ENCODE results near the gene SUGT1.
"Not testable (repeated sequence)": the region's sequence is repeated elsewhere in the genome, so short reads cannot be mapped to it uniquely, and the experiment has no call there.

The SUGT1 gene

DNA sequence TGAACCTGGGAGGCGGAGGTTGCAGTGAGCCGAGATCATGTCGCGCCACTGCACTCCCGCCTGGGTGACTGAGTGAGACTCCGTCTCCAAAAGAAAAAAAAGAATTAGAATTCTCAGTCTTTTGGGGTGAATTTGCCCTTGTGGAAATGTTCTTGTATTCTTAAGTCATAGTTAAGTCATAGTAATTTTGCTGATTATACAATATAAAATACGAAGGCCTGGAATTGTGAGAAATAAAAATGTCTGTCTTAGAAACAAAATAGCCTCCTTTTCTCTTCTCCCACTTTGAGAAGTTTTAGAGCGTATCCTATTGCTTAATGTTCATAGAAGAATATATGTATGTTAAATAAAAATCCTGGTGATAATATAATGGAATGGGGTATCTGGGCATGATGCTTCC is 18.1 kb downstream of the SUGT1 start:
- no peak for DNase-seq

DNA sequence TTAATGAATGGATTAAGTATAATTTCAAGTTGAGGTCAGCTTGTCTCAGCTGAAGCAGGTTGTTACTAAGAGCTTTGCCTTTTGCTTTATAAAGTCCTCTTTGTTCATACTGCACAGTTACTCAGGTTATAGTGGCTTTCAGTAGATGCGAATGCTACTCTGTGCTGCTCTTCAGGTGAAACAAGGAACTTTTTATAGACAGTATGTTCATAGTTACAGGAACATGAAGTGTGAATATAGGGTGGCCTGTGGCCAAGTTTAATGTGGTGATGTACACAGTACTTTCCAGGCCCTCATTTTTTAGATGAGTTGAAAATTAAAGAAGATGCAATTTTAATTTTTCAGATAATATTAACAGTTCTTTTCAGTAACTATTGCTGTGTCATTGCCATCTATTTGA is 20.8 kb downstream of the SUGT1 start:
- DNase-seq: no peak

DNA sequence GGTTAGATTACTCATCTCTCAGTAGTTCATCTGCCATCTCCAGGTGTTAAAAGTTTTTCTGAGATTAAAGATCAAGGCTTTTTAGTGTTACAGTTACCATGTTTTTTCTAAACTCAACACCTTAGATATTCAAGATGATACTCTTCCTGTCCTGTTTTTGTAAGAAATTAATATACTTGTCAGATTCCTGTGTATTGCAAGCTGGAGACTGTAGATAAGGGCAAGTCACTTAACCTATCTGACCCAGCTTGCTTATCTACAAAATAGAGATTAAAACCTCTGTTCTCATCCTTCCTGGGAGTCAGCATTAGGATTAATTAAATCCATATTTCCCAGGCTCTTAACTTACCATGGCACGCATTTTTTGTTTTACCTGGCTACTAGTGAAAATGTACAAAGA is 25.2 kb downstream of the SUGT1 start:
- DNase-seq: no peak

DNA sequence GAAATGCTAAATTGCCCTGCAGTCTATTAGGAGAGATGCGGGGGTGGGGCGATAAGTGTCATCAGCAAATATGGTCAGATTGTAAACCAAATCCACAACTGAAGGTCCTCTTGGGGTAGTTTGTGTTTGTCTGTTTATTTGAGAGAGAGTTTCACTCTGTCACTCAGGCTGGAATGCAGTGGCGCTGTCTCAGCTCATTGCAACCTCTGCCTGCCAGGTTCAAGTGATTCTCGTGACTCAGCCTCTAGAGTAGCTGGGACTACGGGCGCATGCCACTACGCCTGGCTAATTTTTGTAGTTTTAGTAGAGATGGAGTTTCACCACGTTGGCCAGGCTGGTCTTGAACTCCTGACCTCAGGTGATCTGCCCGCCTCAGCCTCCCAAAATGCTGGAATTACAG is 33.2 kb downstream of the SUGT1 start:
- DNase-seq: not testable (repeated sequence)

DNA sequence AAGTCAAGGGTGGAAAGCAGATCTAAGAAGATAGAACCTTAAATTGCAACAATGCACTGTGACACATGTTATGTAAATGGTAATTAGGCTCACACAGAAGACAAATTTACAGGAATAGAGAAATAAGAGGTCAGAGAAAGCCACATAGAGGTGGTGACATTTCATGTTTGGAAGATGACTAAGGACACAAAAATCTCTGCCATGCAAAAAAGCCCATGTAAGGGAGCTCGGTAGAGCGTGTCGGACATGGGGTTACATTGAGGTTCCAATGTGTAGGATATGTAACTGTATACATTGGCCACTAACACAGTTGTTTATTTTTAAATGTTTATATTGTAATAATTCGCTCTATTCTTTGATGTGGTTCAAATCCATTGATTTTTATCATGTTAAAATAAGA is 33.7 kb downstream of the SUGT1 start:
- no peak for DNase-seq

DNA sequence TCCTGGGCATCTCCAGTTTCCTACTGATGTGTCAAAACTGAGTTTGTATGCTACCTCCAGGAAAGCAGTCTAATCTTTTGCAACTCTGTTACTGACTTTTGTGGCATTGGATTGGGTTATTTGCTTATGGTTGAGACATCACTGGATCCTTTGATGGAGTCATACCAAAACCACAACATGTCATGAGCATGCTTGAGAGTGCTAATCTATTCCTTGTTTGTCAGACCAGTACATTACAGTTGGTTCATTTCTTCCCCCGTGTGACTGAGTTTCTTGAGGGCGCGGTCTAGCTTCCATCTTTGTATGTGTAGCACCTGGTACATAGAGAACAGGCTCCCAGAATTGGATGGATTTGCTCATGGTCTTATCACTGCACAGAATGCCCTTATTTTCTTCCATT is 43.2 kb downstream of the SUGT1 start:
- no peak for DNase-seq

DNA sequence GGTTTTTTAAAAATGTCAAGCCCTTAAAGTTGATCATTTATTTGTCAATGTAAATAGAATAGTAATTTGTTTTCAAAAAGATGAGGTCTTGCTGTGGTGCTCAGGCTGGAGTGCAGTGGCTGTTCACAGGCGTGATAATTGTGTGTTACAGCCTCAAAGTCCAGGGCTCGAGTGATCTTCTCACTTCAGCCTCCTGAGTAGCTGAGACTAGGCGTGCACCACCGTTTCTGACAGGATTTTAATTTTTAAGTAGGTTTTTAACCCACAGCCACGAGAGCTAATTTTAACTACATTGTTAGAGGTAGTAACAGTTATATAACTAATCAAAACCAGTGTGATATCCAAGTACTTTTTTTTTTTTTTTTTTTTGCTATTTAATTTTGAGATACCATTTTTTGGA is 43.9 kb downstream of the SUGT1 start:
- DNase-seq: no peak

DNA sequence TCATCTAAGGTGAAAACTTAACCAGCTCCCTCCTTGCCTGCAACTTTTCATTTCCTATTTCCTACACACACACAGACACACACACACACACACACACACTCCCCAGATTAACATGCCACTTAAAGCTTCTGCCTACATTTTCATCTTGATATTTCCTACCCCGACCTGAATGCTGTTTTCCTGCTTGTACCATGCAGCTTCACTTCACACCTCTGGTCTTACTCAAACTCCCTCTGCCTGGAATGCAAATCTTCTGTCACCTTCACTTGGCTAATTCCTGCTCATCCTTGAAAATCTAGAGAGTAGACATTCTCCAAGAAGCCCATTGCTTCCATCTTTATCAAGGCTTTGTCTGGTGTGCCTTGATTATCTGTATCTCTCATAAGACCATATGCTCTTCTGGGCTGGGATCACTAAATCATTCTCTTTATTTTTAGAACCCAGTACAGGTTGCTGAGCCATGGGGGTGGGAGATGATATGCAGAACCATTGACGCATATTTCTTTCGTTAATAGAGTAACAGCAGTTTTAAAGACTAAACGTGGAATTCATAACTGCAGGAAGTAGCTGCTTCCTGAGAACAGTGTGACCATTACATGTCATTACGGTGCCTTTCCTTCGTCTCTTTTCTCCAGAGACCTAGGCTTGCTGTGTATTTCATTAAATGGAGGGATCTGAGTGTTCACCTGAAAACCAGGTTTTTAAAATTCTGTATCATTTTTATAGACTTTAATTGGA is 49.3 kb downstream of the SUGT1 start:
- no peak for DNase-seq

DNA sequence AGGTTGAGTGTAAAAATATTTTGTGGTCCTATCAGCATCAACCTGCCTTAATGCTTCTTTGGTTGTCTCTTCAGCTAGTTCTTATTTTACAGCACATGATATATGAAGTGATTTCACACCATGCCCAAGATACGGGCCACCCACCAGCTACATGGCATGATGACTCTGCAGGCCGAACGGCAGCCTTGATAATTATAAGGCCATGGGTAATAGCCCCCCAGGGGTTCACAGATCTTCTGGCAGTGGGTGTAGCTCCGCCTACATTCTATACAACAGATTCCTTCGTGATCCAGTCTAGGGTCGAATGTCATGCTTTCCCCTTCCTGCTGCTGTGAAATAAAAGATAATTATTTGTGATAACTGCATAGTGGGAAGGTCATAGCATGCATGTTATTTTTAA is 50.8 kb downstream of the SUGT1 start:
- DNase-seq: no peak

DNA sequence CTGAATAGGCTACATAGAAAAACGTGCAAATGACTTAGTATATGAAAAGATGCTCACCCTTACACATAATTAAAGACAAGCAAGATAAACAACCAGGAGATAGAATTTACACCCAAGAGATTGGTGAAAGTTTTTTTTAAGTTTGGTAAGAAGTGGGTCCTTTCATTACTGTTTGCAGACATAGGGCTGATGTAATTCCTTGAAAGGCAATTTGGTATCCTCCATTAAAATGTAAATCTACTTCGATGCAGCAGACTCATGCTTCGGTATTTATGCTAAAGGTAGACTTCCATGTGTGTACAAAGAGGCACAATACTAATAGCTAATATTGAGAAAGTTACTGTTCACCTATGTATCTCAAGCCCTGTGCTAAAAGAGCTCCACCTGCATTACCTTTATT is 53.4 kb downstream of the SUGT1 start:
- DNase-seq: no peak

DNA sequence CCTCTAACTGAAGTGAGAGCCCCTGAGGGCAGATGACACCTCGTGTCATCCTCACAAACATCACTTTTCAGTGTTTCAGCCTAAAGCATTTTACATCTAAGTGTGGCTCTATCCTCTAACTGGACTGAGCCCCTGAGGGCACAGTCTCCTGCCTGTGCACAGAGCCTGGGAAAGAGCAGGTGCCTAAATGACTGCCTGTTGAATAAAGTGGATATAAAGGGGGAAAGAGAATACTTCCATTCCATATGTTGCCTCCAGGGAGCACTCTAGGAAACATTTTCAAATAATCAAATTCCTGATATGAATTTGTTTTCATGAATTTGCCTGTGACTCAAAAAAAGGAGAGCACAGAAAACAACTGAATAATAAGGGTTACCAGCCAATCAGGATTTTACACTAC is 54.7 kb downstream of the SUGT1 start:
- no peak for DNase-seq

DNA sequence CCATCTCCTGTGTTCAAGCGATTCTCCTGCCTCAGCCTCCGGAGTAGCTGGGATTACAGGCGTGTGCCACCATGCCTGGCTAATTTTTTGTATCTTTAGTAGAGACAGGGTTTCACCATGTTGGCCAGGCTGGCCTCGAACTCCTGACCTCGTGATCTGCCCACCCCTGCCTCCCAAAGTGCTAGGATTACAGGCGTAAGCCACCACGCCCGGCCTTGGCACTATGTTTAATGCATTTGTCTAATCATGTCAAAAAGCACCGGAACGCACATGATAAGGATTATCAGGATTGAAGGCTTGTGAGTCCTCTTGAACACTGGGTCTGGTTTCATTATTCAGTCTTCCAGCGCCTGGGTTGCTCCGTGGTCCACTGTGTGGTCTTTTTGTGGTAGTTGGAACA is 55.6 kb downstream of the SUGT1 start:
- not testable (repeated sequence) for DNase-seq

DNA sequence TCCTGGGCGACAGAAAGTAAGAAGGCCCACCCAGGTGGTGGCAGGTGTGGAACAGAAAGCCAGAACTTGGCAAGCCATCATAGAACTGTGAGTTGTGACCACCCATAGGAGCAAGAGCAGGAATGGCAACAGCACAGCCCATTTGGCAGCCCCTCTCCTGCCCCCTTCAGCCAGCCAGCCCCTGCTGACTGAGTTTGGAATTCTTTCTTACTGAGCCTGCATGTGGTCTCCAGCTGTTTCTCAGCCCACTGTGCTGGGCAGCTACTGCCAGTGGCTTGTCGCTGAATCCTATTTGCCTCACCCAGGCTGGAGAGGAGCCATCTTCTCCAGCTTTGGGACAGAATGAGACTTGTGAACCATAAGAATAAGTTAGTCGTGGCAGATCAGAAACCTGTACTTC is 58.6 kb downstream of the SUGT1 start:
- no peak for DNase-seq

DNA sequence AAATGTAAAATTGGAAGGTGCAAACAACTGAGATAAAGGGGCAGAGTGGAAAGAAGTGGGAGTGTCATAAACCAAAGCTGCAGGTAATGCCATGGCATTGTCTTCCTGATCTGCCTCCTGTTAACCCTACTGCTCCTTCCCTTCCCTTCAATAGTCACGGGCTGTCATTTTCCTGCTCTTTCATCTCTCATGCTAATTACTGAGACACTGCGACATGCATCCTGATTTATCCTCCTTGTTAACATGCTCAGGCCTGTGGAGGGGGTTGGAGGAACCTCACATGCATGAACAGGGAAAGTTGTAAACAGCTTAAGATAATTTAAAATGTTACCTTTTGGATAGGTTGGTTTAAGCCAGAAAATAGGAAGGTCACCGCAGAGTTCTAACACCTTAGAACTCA is 59.7 kb downstream of the SUGT1 start:
- DNase-seq: no peak

DNA sequence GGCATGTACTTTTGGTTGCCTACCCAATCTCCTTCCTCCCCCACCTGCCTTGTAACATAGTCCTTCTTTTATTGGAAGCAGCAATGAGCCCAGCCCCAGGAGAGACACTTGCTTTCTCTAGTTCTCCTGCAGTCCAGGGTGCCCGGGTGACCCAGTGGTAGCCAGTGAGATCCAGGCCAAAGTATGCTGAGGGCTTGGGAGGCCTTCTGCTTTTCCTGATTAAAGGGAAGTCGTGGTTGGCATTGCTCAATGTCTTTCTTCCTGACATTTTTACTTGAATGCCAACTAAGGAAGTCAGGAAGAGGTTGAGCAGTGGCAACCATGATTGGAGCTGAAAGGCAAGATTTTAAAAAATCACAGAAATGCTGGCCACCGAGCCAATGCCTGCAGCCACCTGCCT is 61.3 kb downstream of the SUGT1 start:
- no peak for DNase-seq

DNA sequence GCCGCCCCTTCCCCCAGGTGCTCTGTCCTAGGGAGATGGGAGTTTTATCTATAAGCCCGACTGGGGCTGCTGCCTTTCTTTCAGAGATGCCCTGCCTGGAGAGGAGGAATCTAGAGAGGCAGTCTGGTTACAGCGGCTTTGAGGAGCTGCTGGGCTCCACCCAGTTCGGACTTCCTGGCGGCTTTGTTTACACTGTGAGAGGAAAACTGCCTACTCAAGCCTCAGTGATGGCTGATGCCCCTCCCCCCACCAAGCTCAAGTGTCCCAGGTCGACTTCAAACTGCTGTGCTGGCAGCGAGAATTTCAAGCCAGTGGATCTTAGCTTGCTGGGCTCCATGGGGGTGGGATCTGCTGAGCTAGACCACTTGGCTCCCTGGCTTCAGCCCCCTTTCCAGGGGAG is 68.3 kb downstream of the SUGT1 start:
- not testable (repeated sequence) for DNase-seq

DNA sequence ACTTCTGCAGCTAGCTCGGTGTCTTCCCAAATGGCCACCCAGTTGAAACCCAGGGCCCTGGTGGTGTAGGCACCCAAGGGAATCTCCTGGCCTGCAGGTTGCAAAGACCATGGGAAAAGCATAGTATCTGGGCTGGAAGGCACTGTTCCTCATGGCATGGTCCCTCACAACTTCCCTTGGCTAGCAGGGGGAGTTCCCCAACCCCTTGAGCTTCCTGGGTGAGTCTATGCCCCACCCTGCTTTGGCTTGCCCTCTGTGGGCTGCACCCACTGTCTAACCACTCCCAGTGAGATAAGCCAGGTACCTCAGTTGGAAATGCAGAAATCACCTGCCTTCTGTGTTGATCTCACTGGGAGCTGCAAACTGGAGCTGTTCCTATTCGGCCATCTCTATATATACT is 68.7 kb downstream of the SUGT1 start:
- DNase-seq: not testable (repeated sequence)

DNA sequence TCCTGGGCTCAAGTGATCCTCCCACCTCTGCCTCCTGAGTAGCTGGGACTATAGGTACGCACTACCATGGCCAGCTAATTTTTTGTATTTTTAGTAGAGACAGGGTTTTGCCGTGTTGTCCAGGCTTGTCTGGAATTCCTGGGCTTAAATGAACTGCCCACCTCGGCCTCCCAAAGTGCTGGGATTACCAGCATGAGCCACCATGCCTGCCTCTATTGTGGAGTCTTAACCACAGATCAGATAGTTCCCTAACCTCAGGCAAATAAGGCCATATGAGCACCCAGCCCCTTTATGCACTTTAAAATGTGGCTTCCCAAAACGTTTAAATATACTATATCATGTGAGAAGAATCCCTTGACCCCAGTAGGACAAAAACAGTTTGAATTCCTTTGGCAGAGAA is 70.5 kb downstream of the SUGT1 start:
- DNase-seq: no peak

DNA sequence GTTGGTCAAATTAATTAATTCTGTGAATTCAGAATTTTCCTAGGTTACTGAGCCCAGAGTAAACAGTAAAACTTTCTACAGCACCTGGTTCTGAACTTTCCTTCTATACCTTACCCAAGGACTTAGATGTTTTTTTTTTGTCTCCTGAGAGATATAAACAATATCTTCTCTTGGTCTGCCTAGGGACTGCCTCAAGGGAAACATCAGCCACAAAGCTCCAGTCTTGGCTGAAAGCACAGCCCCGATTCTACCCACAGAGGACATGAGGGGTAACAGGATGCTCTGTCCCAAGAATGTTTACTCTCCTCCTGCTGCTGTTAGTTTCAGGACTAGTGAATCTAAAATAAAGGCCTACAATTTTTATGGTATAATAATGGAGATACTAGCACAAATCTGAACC is 72.7 kb downstream of the SUGT1 start:
- DNase-seq: no peak

DNA sequence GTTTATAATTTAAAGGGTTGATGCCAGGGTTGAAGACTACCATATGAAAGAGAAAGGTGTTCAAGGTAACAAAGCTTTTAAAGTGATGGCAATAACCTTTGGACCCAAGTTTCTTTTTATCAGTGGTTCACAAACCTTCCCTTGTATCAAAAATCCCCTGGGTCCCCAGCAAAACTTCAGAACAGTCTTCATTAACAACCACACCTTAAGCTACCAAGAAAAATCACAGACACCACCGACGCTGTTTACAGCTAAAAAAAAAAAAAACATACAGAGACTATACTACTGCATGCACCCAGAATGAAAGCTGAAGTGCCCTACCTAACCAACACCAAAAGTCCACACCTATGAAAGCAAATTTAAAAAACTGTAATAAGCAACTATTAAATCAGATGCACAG is 73.6 kb downstream of the SUGT1 start:
- no peak for DNase-seq

DNA sequence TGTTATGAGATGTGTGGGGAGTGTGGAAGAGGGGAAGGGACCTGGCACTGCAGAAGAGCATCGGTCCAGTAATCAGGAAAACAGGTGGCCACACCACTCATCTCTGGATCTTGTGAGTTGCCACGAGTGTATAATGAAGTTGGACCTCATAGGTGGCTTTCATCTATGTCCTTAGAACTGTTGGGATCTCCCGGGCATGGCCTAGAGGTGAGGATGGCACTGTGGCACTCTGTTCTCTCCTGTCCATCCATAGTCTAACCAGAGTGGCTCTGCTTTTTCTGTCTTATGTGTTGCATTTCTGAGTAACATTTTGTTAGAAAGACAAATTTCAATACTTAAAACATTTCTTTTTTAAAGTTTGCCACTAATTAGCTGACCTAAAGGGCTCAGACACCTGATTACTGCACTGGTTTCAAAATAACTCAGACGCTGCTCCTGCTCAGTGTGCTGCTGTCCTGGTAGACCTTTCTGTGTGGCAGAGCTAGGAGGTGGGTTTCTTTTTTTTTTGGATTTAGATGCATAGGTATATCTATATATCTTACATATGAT is 81.5 kb downstream of the SUGT1 start:
- no peak for DNase-seq

DNA sequence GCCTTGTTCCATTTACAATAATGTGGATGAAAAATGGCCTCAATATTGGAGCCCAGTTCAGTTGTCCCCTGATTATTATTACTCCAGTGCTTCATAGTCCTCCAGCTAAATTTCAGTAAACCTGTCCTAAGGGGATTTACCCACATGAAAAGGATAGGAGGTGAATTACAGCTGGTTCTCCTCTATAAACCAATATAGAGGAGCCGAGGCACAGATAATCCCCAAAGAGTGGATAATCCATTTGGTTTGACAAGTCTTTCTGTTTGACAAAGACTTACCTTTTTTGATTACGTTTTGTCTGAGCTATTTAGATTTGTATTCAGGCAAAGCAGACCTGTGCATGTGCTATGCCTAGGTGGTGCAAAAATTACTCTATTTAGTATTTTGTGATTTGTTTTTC is 84.3 kb downstream of the SUGT1 start:
- no peak for DNase-seq

DNA sequence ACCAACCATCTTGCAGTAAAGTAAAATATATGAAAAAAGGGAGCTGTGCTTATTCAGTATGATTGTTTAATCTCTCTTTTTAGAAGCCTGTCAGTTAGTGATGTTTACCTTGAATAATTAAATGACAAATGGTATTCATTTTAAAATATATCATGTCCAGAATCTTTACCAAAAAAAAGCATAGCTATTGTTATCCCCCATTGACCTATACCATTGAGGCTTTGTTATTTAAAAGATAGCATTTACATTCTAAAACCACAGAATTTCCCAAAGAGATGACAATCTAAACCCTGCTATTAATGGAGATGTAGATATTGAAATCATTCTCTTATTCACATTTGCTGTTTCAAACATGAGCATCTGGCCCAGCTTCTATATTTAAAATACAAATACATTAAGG is 84.8 kb downstream of the SUGT1 start:
- no peak for DNase-seq

DNA sequence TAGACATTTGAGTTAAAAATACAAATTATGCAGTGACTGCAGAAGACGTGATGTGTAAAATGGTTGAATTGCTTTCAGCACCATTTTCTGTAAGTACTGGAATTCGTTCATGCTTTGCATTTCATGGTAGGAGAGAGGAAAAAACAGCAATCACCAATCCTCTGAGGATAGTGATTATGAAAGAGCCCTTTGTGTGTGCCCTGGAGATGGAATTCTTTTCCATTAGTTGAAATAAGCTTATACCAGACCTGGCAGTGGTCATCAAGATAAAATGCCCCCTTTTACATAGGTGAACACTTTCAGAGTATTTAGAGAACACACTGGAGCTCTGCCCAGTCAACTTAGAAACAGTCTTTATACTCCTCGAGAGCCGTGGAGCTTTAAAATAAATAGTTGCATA is 85.3 kb downstream of the SUGT1 start:
- no peak for DNase-seq

DNA sequence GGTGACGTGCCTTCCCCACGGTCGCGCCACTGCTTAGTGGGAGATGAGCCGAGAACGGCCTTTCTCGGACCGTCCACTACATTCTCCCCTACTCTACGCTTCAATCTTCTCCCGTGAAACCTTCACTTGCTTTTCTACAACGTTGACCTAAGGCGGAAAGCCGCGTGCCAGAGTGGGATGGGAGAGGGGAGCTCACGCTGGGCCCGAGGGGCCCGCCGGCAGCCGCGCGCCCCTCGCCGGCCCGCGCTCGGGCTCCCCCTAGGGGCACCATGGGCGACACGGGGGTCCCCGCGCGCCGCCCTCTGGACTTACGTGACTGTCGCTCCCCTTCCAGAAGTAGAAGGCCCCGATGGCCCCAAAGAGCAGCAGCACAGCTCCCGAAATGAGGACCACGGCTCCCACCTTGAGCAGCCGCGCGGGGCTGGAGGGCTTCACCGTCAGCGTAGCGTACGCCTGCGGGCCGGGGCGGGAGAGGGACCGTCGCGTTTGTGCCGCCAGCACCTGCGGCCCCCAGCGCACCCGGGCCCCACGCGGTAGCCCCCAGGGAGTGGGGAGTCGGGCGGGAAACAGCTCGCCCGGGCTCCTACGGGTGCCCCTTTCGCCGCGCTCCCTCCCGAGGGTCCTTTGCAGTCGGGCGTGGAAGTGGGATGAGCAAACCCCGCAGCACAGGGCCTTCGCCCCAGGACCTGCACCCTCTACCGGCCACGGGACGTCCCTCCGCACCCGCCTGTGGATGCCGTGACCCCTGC is 86.3 kb downstream of the SUGT1 start:
- DNase-seq: no peak

All from DMS153 (cell line).